ENCODE data around the gene MATCAP1.

DNA sequence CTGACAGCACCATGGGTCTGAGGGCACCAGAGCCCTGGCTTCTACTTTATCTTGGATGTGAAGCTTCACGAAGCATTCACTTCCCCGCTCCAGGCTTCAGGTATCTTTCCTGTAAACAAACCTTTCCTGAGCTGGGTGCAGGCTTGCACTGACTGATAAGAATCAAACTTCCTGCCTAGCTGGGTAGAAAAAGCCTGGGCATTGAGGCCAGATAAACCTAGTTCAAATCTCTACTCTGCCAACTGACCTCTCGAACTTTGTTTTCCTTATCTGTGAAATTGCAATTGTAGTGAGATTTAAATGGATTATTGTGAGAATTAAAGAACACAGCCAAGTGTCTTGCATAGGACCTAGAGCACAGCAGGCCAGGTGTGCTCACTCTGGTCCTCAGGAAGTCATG is 40.2 kb upstream of the MATCAP1 start:
- TF ChIP-seq, protein P1, sequence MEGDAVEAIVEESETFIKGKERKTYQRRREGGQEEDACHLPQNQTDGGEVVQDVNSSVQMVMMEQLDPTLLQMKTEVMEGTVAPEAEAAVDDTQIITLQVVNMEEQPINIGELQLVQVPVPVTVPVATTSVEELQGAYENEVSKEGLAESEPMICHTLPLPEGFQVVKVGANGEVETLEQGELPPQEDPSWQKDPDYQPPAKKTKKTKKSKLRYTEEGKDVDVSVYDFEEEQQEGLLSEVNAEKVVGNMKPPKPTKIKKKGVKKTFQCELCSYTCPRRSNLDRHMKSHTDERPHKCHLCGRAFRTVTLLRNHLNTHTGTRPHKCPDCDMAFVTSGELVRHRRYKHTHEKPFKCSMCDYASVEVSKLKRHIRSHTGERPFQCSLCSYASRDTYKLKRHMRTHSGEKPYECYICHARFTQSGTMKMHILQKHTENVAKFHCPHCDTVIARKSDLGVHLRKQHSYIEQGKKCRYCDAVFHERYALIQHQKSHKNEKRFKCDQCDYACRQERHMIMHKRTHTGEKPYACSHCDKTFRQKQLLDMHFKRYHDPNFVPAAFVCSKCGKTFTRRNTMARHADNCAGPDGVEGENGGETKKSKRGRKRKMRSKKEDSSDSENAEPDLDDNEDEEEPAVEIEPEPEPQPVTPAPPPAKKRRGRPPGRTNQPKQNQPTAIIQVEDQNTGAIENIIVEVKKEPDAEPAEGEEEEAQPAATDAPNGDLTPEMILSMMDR (conservative IDR thresholded peaks at IDR 0.05 in 1 of 2, IDR thresholded peaks at IDR 0.05 in 1 of 2; ENCODE audit: extremely low read depth in 1 of 2, insufficient read depth in 1 of 2, low read depth in 1 of 2, low read length in 2 of 2), result no peak
- no peak for TF ChIP-seq EZH2 (IDR thresholded peaks at IDR 0.05; ENCODE audit: borderline replicate concordance, low read length)

Measured in mammary epithelial cell (primary cell).